ENCODE measurements around the gene SMIM26.

DNA sequence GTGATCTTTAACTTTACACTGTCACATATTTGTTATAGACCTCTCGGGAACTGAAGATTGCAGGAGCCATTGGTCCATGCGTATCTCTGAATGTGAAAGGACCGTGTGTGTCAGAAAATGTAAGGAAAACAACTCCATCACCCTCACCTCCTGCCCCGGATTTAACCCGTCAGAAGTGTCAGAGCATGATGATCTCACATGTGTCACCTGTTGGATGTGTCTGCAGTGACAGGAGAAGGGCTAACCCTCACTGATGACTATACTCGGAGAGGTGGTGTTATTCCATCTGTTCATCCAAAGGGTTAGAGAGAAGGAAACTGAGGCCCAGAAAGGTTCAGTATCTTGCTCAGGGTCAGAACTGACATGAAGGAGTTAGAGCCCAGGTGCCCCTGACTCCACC lies 34.6 kb upstream of the SMIM26 start:
- TF ChIP-seq, protein P1, sequence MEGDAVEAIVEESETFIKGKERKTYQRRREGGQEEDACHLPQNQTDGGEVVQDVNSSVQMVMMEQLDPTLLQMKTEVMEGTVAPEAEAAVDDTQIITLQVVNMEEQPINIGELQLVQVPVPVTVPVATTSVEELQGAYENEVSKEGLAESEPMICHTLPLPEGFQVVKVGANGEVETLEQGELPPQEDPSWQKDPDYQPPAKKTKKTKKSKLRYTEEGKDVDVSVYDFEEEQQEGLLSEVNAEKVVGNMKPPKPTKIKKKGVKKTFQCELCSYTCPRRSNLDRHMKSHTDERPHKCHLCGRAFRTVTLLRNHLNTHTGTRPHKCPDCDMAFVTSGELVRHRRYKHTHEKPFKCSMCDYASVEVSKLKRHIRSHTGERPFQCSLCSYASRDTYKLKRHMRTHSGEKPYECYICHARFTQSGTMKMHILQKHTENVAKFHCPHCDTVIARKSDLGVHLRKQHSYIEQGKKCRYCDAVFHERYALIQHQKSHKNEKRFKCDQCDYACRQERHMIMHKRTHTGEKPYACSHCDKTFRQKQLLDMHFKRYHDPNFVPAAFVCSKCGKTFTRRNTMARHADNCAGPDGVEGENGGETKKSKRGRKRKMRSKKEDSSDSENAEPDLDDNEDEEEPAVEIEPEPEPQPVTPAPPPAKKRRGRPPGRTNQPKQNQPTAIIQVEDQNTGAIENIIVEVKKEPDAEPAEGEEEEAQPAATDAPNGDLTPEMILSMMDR (IDR thresholded peaks at IDR 0.05) = no peak
- TF ChIP-seq EZH2 (IDR thresholded peaks at IDR 0.05) = no peak
